Peyer's patch (tissue), 4 donors: ENCODE measurements around the gene PARP6. TPM values are rescaled to one million over a fixed set of nuclear protein-coding genes. Genes with fewer than 3 reads are reported as not detected.
A peak's percentile ranks its signal among the peaks of the same experiment; 100 is the strongest.

Experiments used
- DNase-seq, 3 donors: peaks; one replicate each; pipeline ENCODE4 v3.0.0-alpha.2; 2017 to 2019
- H3K27ac ChIP-seq, 4 donors: fragments of 200-600 bp; sonication (generic); one replicate each; pipeline ENCODE4 v1.5.1; 2016 to 2019
- H3K27me3 ChIP-seq, 2 donors: fragments of 200-600 bp; sonication (generic); one replicate each; pipeline ENCODE4 v1.5.1; 2019
- H3K36me3 ChIP-seq, 3 donors: fragments of 200-600 bp; sonication (generic); one replicate each; pipeline ENCODE4 v1.5.1; 2016 to 2019
- H3K4me1 ChIP-seq, 4 donors: fragments of 200-600 bp; sonication (generic); one replicate each; pipeline ENCODE4 v1.5.1; 2016 to 2019
- H3K4me3 ChIP-seq, 4 donors: fragments of 200-600 bp; sonication (generic); 1 replicate in 3 of 4; 2 replicates in 1 of 4; pipeline ENCODE4 v1.5.1; 2016 to 2019; ENCODE audit warnings: mild to moderate bottlenecking in 1 of 4
- H3K9me3 ChIP-seq, 4 donors: fragments of 200-600 bp; sonication (generic); one replicate each; pipeline ENCODE4 v1.5.1; 2016 to 2019; ENCODE audit warnings: mild to moderate bottlenecking in 1 of 4
- POLR2A ChIP-seq, 2 donors: fragments of 450-650 bp; IDR thresholded peaks; one replicate each; pipeline ENCODE4 v1.5.1; 2017; ENCODE audit warnings: antibody characterized with exemption in 2 of 2, mild to moderate bottlenecking in 2 of 2, moderate library complexity in 2 of 2
- total RNA-seq, 4 donors: library from RNA; depleted of rRNA; stranded (reverse); fragments of >200 nt; gene quantifications; one replicate each; pipeline ENCODE4 v1.1.0, GENCODE V29; 2016
- TF ChIP-seq, protein P1 (sequence below), 6 experiments: fragments of 450-650 bp in 4 of 6; fragments of 200-600 bp in 2 of 6; sonication (generic) in 1 of 6; IDR thresholded peaks; one replicate each; pipeline ENCODE4 v1.5.1; 2017 to 2019; ENCODE audit warnings: antibody characterized with exemption in 6 of 6, mild to moderate bottlenecking in 3 of 6, moderate library complexity in 1 of 6

The PARP6 gene
- total RNA-seq, 4 donors from 2014 or later = 43.8 to 81.8 (median 71.4) TPM

- peaks cover 0 to 35% (median 0%) of the 10 kb centered on the region in 3 donors for H3K36me3 ChIP-seq
- TF ChIP-seq, protein P1, sequence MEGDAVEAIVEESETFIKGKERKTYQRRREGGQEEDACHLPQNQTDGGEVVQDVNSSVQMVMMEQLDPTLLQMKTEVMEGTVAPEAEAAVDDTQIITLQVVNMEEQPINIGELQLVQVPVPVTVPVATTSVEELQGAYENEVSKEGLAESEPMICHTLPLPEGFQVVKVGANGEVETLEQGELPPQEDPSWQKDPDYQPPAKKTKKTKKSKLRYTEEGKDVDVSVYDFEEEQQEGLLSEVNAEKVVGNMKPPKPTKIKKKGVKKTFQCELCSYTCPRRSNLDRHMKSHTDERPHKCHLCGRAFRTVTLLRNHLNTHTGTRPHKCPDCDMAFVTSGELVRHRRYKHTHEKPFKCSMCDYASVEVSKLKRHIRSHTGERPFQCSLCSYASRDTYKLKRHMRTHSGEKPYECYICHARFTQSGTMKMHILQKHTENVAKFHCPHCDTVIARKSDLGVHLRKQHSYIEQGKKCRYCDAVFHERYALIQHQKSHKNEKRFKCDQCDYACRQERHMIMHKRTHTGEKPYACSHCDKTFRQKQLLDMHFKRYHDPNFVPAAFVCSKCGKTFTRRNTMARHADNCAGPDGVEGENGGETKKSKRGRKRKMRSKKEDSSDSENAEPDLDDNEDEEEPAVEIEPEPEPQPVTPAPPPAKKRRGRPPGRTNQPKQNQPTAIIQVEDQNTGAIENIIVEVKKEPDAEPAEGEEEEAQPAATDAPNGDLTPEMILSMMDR (IDR thresholded peaks at IDR 0.05) = no peak
- no peak for TF ChIP-seq POLR2A (IDR thresholded peaks at IDR 0.05)
- H3K4me3 ChIP-seq = no peak overlapping the region
- peaks cover 0 to 14% (median 0%) of the 10 kb centered on the region in 4 donors for H3K4me1 ChIP-seq
- H3K27ac ChIP-seq = no peak overlapping the region
- no peaks in the 10 kb centered on the region for H3K27me3 ChIP-seq
- no peak for DNase-seq
- no peaks in the 10 kb centered on the region for H3K9me3 ChIP-seq
Measured at GRCh38 chr15:72239652-72240051, 32.7 kb downstream of the PARP6 start.

GRCh38 chr15:72238586-72238985 is 33.8 kb downstream of the PARP6 start:
- Histone ChIP-seq H3K4me3 (no peak overlapping the region), H3K27ac (no peak overlapping the region), H3K4me1 (peaks cover 0 to 14% (median 0%) of the 10 kb centered on the region in 4 donors), H3K36me3 (peaks cover 0 to 28% (median 0%) of the 10 kb centered on the region in 3 donors), H3K27me3 (no peaks in the 10 kb centered on the region), H3K9me3 (no peaks in the 10 kb centered on the region)
- TF ChIP-seq, protein P1 (IDR thresholded peaks at IDR 0.05) = no peak
- no peak for TF ChIP-seq POLR2A (IDR thresholded peaks at IDR 0.05)
- no peak for DNase-seq

GRCh38 chr15:72237853-72238224 is 34.5 kb downstream of the PARP6 start:
- H3K9me3 ChIP-seq = no peaks in the 10 kb centered on the region
- TF ChIP-seq, protein P1 (IDR thresholded peaks at IDR 0.05) = no peak
- TF ChIP-seq POLR2A (IDR thresholded peaks at IDR 0.05) = no peak
- DNase-seq = no peak
- H3K27ac ChIP-seq = peak overlapping the region in 2 of 4 donors; percentile 5 to 15
- H3K4me1 ChIP-seq = peaks cover 0 to 14% (median 0%) of the 10 kb centered on the region in 4 donors
- H3K4me3 ChIP-seq = no peak overlapping the region
- peaks cover 0 to 24% (median 0%) of the 10 kb centered on the region in 3 donors for H3K36me3 ChIP-seq
- H3K27me3 ChIP-seq = no peaks in the 10 kb centered on the region

GRCh38 chr15:72237029-72237852 is 35.1 kb downstream of the PARP6 start:
- H3K36me3 ChIP-seq = peaks cover 0 to 18% (median 0%) of the 10 kb centered on the region in 3 donors
- no peaks in the 10 kb centered on the region for H3K27me3 ChIP-seq
- TF ChIP-seq POLR2A (IDR thresholded peaks at IDR 0.05) = no peak
- TF ChIP-seq, protein P1 (IDR thresholded peaks at IDR 0.05) = no peak
- peaks cover 0 to 20% (median 0%) of the 10 kb centered on the region in 4 donors for H3K4me1 ChIP-seq
- H3K27ac ChIP-seq = peak overlapping the region in 3 of 4 donors; percentile 5 to 15 (median 8)
- peak in 1 of 3 donors; percentile 75 for DNase-seq
- H3K4me3 ChIP-seq = no peak overlapping the region
- no peaks in the 10 kb centered on the region for H3K9me3 ChIP-seq

DNA sequence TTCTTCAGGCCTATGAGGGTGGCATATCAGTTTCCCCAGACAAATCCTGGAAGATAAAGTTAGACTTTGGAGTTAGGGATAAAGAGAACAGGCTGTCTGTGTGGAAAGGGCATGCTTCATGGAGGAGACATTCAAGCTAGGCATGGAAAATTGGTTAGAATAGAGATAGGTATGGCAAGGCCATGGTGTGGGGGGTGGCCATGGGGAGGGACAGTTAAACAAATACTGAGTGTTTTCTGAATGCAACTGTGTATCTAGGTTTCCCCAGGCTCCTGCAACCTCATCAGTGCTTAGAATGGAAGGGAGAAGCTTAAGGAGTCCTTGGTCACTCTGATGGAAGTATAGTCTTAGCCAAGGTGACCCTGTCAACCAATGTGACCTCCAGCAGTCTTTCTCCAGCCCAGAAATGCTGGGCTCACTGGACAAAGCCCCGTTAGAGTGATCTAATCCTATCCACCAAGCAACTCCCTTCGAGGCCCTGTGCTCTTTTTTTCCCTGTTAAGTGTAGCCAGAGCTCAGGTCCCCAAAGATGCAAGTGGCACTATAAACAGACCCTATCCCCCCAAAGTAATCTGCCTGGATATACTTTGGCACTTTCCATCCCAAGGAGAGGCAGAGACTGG is 35.9 kb downstream of the PARP6 start:
- DNase-seq = no peak
- TF ChIP-seq, protein P1 (IDR thresholded peaks at IDR 0.05) = no peak
- TF ChIP-seq POLR2A (IDR thresholded peaks at IDR 0.05) = no peak
- Histone ChIP-seq H3K4me3 (no peak overlapping the region), H3K4me1 (peaks cover 0 to 27% (median 0%) of the 10 kb centered on the region in 4 donors), H3K36me3 (peaks cover 0 to 10% (median 0%) of the 10 kb centered on the region in 3 donors), H3K27me3 (no peaks in the 10 kb centered on the region), H3K9me3 (no peaks in the 10 kb centered on the region), H3K27ac (no peak overlapping the region)
